DND-41 (cell line): Measurements from ENCODE around the gene EMD.
A peak's percentile ranks its signal among the peaks of the same experiment; 100 is the strongest.
"Not testable (repeated sequence)": the region's sequence is repeated elsewhere in the genome, so short reads cannot be mapped to it uniquely, and the experiment has no call there.

Source experiments
- ATAC-seq: fragments of 200-7000 bp; cut with Tn5 transposase; 3 replicates; pipeline ENCODE4 v1.9.1; 2021; ENCODE audit warnings: low read depth; ENCODE audit not compliant: insufficient read depth
- DNase-seq: peaks from one replicate; pipeline ENCODE4 v3.0.0-alpha.2; 2020
- H2AFZ ChIP-seq: 2 replicates; pipeline ENCODE4 v1.6.0; 2012; ENCODE audit warnings: low read depth, low read length
- H3K27ac ChIP-seq: 2 replicates; pipeline ENCODE4 v1.5.1; 2012; ENCODE audit warnings: low read length, inconsistent platforms
- H3K27me3 ChIP-seq: fragments of 200-600 bp; sonication (generic); 2 replicates; pipeline ENCODE4 v1.6.0; 2012; ENCODE audit warnings: low read length, mild to moderate bottlenecking, inconsistent platforms; ENCODE audit not compliant: insufficient read depth, poor library complexity
- H3K36me3 ChIP-seq: 2 replicates; pipeline ENCODE4 v1.5.1; 2012; ENCODE audit warnings: low read length, inconsistent platforms; ENCODE audit not compliant: insufficient read depth
- H3K4me1 ChIP-seq: 2 replicates; pipeline ENCODE4 v1.5.1; 2012; ENCODE audit warnings: mild to moderate bottlenecking, low read length; ENCODE audit not compliant: insufficient read depth
- H3K4me2 ChIP-seq: 2 replicates; pipeline ENCODE4 v1.6.0; 2012; ENCODE audit warnings: mild to moderate bottlenecking, moderate library complexity, low read length, inconsistent platforms; ENCODE audit not compliant: insufficient read depth
- H3K4me3 ChIP-seq, 2 experiments: fragments of 200-600 bp in 1 of 2; shearing (Covaris generic) in 1 of 2; 2 replicates each; pipeline ENCODE4 v1.5.1; 2012 to 2016; ENCODE audit warnings: inconsistent platforms in 2 of 2, low read length in 2 of 2, mild to moderate bottlenecking in 2 of 2, low read depth in 1 of 2, moderate library complexity in 1 of 2
- H3K79me2 ChIP-seq: 2 replicates; pipeline ENCODE4 v1.6.0; 2012; ENCODE audit warnings: low read length, inconsistent platforms; ENCODE audit not compliant: insufficient read depth
- H3K9ac ChIP-seq: 2 replicates; pipeline ENCODE4 v1.6.0; 2012; ENCODE audit warnings: low read depth, mild to moderate bottlenecking, inconsistent platforms, low read length, moderate library complexity
- H3K9me3 ChIP-seq: 2 replicates; pipeline ENCODE4 v1.5.1; 2012; ENCODE audit warnings: low read length, moderate library complexity, mild to moderate bottlenecking, inconsistent platforms; ENCODE audit not compliant: insufficient read depth, severe bottlenecking
- H4K20me1 ChIP-seq: 2 replicates; pipeline ENCODE4 v1.6.0; 2012; ENCODE audit warnings: low read length; ENCODE audit not compliant: insufficient read depth
- EZH2 ChIP-seq: IDR thresholded peaks from 3 replicates; pipeline ENCODE4 v1.6.1; 2012; ENCODE audit warnings: borderline replicate concordance, low read depth, mild to moderate bottlenecking, moderate library complexity, low read length, inconsistent platforms; ENCODE audit not compliant: severe bottlenecking
- TF ChIP-seq, protein P1 (sequence below): IDR thresholded peaks from 2 replicates; pipeline ENCODE4 v1.5.1; 2012; ENCODE audit warnings: borderline replicate concordance, low read length, moderate library complexity, mild to moderate bottlenecking; ENCODE audit not compliant: poor library complexity, severe bottlenecking; ENCODE audit errors: extremely low read depth

Gene EMD

DNA sequence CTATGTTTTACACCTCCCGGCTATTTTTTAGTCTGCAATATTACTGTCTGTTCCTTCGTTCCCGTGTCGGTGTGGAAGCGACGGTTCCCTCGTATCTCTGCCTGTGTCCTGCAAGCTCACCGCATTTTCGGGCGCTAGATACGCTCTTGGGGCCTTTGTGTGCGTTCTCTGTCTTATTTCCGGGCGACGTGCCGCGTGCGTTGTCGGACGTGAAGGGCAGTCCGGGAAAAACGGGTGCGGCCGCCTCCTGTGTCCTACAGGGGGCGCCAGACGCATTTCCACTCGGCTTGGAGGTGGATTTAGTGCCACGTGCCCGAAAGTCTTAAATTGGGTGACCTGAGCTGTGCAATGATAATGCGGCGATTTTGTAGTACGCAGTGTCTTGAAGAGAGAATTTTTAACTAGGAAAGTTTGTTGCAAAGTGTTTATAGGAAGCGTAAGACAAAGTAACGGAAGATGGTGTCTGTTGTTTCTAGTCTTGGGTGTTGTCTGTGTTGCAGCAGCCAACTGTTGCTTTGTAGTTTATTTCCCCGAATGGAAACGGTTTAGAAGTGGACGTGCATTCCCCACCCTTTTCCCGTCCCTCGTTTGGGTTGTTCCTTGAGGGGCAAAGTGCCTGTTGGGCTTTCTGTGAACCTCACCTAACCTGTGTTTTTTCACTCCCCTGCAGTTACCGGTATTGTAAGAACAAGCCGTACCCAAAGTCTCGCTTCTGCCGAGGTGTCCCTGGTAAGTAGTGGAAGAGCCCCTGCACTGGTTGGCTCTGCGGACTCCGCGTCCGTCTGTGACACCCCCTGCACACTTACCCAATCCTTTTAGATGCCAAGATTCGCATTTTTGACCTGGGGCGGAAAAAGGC, 19.8 kb downstream of the EMD start:
- peaks cover 31% of the 10 kb centered on the region for H3K79me2 ChIP-seq
- H3K27me3 ChIP-seq, result no peaks in the 10 kb centered on the region
- peaks cover 21% of the 10 kb centered on the region for H4K20me1 ChIP-seq
- ATAC-seq (peak; percentile 46), DNase-seq (peak; percentile 84)
- H3K4me1 ChIP-seq, result peaks cover 21% of the 10 kb centered on the region
- peak overlapping the region; percentile 98 for H3K9ac ChIP-seq
- H3K4me2 ChIP-seq, result peak overlapping the region; percentile 78
- peak overlapping the region; percentile 98 for H3K27ac ChIP-seq
- TF ChIP-seq EZH2, result no peak
- TF ChIP-seq, protein P1, sequence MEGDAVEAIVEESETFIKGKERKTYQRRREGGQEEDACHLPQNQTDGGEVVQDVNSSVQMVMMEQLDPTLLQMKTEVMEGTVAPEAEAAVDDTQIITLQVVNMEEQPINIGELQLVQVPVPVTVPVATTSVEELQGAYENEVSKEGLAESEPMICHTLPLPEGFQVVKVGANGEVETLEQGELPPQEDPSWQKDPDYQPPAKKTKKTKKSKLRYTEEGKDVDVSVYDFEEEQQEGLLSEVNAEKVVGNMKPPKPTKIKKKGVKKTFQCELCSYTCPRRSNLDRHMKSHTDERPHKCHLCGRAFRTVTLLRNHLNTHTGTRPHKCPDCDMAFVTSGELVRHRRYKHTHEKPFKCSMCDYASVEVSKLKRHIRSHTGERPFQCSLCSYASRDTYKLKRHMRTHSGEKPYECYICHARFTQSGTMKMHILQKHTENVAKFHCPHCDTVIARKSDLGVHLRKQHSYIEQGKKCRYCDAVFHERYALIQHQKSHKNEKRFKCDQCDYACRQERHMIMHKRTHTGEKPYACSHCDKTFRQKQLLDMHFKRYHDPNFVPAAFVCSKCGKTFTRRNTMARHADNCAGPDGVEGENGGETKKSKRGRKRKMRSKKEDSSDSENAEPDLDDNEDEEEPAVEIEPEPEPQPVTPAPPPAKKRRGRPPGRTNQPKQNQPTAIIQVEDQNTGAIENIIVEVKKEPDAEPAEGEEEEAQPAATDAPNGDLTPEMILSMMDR, result peak; percentile 89
- H3K9me3 ChIP-seq, result no peaks in the 10 kb centered on the region
- H2AFZ ChIP-seq, result no peak overlapping the region
- H3K4me3 ChIP-seq, result peak overlapping the region; percentile 72 to 81
- peaks cover 29% of the 10 kb centered on the region for H3K36me3 ChIP-seq

DNA sequence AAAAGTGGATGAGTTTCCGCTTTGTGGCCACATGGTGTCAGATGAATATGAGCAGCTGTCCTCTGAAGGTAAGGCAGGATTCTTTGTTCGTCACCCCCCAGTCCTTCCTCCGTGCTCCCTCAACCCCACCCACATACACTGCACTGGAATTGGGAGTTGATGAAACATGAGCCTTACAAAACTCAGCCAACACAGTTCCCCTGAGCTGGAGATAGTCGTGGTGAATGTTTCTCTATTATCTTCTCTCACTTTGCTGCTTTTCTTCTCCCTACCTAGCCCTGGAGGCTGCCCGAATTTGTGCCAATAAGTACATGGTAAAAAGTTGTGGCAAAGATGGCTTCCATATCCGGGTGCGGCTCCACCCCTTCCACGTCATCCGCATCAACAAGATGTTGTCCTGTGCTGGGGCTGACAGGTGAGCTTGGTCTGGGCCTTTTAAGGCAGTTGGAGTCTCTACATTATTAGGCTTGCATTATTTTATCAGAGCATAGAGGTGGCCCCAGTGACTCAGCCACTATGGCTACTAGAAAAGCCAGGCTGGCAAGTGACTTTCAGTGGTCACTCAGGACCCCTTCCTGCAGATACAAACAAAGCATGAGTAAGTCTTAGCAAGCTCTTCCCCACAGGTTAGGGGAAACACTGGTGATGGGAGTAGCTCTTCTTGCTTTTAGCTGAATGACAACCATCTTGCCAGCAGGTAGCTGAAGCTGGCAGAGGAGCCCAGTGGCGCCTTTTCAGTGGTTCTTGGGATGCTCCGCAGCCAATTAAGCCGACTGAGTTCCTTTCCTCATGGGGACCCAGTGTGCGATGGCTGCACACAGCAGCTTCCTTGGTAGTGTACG, 20.7 kb downstream of the EMD start:
- Histone ChIP-seq H3K4me1 (peaks cover 21% of the 10 kb centered on the region), H3K27me3 (no peaks in the 10 kb centered on the region), H3K9ac (peak overlapping the region; percentile 98), H3K4me3 (peak overlapping the region; percentile 72 to 81; a peak in 3 of 4 replicates), H4K20me1 (peaks cover 21% of the 10 kb centered on the region), H3K27ac (peak overlapping the region; percentile 98), H3K36me3 (peaks cover 29% of the 10 kb centered on the region), H3K79me2 (peaks cover 31% of the 10 kb centered on the region), H2AFZ (no peak overlapping the region), H3K4me2 (peak overlapping the region; percentile 78), H3K9me3 (no peaks in the 10 kb centered on the region)
- no peak for DNase-seq
- TF ChIP-seq EZH2, result no peak
- TF ChIP-seq, protein P1, result no peak
- ATAC-seq, result no peak

DNA sequence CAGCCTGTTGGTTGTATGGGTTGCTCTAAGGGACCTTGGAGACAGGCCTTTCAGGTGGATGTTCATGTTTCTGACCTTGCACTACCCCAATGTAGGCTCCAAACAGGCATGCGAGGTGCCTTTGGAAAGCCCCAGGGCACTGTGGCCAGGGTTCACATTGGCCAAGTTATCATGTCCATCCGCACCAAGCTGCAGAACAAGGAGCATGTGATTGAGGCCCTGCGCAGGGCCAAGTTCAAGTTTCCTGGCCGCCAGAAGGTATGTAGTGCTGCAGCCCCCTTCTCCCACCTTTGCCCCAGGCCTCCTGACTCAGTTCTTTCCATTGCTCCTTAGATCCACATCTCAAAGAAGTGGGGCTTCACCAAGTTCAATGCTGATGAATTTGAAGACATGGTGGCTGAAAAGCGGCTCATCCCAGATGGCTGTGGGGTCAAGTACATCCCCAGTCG, 21.3 kb downstream of the EMD start:
- not testable (repeated sequence) for H3K9me3 ChIP-seq, H3K27ac ChIP-seq, H3K27me3 ChIP-seq, ATAC-seq, DNase-seq, H3K9ac ChIP-seq, H2AFZ ChIP-seq
- H3K4me3 ChIP-seq, result peak overlapping the region in 1 of 2 experiments; percentile 81; a peak in 1 of 4 replicates
- H3K79me2 ChIP-seq, result peaks cover 31% of the 10 kb centered on the region
- peak overlapping the region; percentile 78; the same call in 1 of the 2 replicates for H3K4me2 ChIP-seq
- peaks cover 29% of the 10 kb centered on the region for H3K36me3 ChIP-seq
- peaks cover 21% of the 10 kb centered on the region for H4K20me1 ChIP-seq
- H3K4me1 ChIP-seq, result peaks cover 21% of the 10 kb centered on the region
